ENCODE measurements around the gene GNAI3. TPM values are rescaled to one million over a fixed set of nuclear protein-coding genes. Genes with fewer than 3 reads are reported as not detected.

Gene GNAI3
- polyA plus RNA-seq, 2 of the 4 experiments (the other 2 are of a cell fraction) = 5.3 to 8.7 TPM

DNA sequence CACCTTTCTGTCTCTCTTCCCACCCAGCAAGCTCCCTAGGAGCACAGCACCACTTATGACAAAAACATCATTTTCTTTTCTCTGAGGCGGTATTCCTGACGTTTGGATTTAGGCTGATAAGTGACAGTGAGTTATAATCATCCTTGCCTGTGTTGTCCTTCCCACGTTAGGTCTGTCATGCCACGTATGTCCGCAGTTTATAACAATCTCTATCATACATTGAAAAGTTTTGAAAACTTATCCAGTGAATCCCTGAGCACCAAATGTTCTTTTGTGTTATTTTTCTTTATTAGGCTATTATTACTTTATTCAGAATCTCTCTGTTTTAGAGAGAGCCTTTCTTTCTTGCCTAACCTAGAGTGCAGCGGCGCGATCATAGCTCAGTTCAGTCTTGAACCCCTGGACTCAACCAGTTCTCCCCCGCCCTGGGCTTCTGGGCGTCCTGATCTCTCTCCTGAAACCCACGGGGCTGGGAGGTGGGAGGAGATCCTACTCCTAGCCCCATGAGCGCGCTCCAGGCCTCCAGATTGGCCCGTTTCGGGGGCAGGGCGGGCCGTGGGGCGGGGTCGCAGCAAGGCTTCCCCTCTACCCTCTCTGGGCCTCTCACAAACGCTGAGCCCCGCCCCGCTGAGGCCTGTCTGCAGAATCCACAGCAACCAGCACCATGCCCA, 119.2 kb downstream of the GNAI3 start, which contains the start of gene GSTM2:
GSTM2 (plus strand) TSS at position 606 of the 671 bp plus-strand sequence; CDS start at position 665, 59 bp downstream.
- H3K27ac ChIP-seq = no peak within 1 kb of the TSS

More for the DNA sequence above, 119.2 kb downstream of the GNAI3 start, which contains the start of gene GSTM2:
- ChIA-PET CTCF (interaction anchor here (1.5 to 1.6 kb wide), 3 partner anchors 10 to 317 kb away, joined by 3 to 4 read pairs (median 4); partner anchors contain the start of gene AHCYL1), POLR2A (no interaction called here)
- ATAC-seq = peak; percentile 90 to 100
- Histone ChIP-seq H3K4me3 (no peak within 1 kb of the TSS; the same call in 2 of the 3 replicates), H3K4me2 (peak within 1 kb of the TSS; percentile 39), H3K4me1 (peaks cover 4% of the 10 kb centered on the region; the same call in 1 of the 3 replicates), H3K9me3 (no peaks in the 10 kb centered on the region)
- WGBS (ENCODE audit: missing lambda C conversion rate) = 47% methylated on average over 8 of the region's 22 CpGs
- peak in 1 of 2 experiments; percentile 39 for DNase-seq (ENCODE audit: low read depth in 1 of 2, low spot score in 1 of 2)
- no peak for FAIRE-seq
- TF ChIP-seq NR3C1 (IDR thresholded peaks at IDR 0.05) (no peak), FOXS1 (CRISPR knock-in tag; IDR thresholded peaks at IDR 0.05) (no peak), GATA3 (IDR thresholded peaks at IDR 0.05; ENCODE audit: borderline replicate concordance) (no peak), KDM1A (IDR thresholded peaks at IDR 0.05; ENCODE audit: low read depth) (no peak), ZFP36 (IDR thresholded peaks at IDR 0.05; ENCODE audit: borderline replicate concordance, partially characterized antibody) (no peak), POLR2A (IDR thresholded peaks at IDR 0.05; ENCODE audit: low read length) (no peak), JUN (IDR thresholded peaks at IDR 0.05) (no peak), ZC3H11A (IDR thresholded peaks at IDR 0.05) (no peak), ESRRA (IDR thresholded peaks at IDR 0.05; ENCODE audit: borderline replicate concordance, low read length) (no peak), RARB (CRISPR knock-in tag; IDR thresholded peaks at IDR 0.05) (no peak), FOSL2 (IDR thresholded peaks at IDR 0.05) (no peak), FOSL2 (CRISPR knock-in tag; IDR thresholded peaks at IDR 0.05) (no peak), KDM5A (IDR thresholded peaks at IDR 0.05) (no peak), HOXB5 (CRISPR knock-in tag; IDR thresholded peaks at IDR 0.05) (no peak), CHD4 (IDR thresholded peaks at IDR 0.05; ENCODE audit: borderline replicate concordance) (no peak), POLR2AphosphoS2 (conservative IDR thresholded peaks at IDR 0.05; ENCODE audit: low read length) (no peak), CHD2 (IDR thresholded peaks at IDR 0.05; ENCODE audit: low read length, partially characterized antibody) (no peak), TP53 (CRISPR knock-in tag; IDR thresholded peaks at IDR 0.05) (no peak)
- TF ChIP-seq, protein P1, sequence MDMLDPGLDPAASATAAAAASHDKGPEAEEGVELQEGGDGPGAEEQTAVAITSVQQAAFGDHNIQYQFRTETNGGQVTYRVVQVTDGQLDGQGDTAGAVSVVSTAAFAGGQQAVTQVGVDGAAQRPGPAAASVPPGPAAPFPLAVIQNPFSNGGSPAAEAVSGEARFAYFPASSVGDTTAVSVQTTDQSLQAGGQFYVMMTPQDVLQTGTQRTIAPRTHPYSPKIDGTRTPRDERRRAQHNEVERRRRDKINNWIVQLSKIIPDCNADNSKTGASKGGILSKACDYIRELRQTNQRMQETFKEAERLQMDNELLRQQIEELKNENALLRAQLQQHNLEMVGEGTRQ (IDR thresholded peaks at IDR 0.05) = no peak
- TF ChIP-seq, protein P2, sequence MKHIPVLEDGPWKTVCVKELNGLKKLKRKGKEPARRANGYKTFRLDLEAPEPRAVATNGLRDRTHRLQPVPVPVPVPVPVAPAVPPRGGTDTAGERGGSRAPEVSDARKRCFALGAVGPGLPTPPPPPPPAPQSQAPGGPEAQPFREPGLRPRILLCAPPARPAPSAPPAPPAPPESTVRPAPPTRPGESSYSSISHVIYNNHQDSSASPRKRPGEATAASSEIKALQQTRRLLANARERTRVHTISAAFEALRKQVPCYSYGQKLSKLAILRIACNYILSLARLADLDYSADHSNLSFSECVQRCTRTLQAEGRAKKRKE (CRISPR knock-in tag; IDR thresholded peaks at IDR 0.05; ENCODE audit: low read depth) = no peak
- TF ChIP-seq, protein P3, sequence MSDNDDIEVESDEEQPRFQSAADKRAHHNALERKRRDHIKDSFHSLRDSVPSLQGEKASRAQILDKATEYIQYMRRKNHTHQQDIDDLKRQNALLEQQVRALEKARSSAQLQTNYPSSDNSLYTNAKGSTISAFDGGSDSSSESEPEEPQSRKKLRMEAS (IDR thresholded peaks at IDR 0.05) = no peak

Small RNA genes lying within 50 kb of the gene (small RNA-seq; reads per million reads assigned to genes)
- gene RNU6V = 0.74 to 49.0 (median 19.7) reads per million in 6 experiments

Other genes with a start within 250 kb of the GNAI3 start
- gene MYBPHL, start 241.6 kb upstream of the GNAI3 start, polyA plus RNA-seq (2011; rRNA removed) = not detected in 2 replicates
- gene MYBPHL, start 241.6 kb upstream of the GNAI3 start, polyA plus RNA-seq (2017; fragmentation: RNase III; extraction: RNeasy Plus Mini Kit Qiagen cat#74134 plus additional on column Dnase treatment) = not detected in 3 replicates
- 13.8 and 14.7 TPM in 2 replicates for gene SORT1, start 150.7 kb upstream of the GNAI3 start, polyA plus RNA-seq (2011; rRNA removed)
- gene SORT1, start 150.7 kb upstream of the GNAI3 start, polyA plus RNA-seq (2017; fragmentation: RNase III; extraction: RNeasy Plus Mini Kit Qiagen cat#74134 plus additional on column Dnase treatment) = 5.0 to 6.7 TPM (median 6.0 TPM) in 3 replicates
- 140 and 147 TPM in 2 replicates for gene PSMA5, start 122.2 kb upstream of the GNAI3 start, polyA plus RNA-seq (2011; rRNA removed)
- 92.7 to 99.6 TPM (median 93.7 TPM) in 3 replicates for gene PSMA5, start 122.2 kb upstream of the GNAI3 start, polyA plus RNA-seq (2017; fragmentation: RNase III; extraction: RNeasy Plus Mini Kit Qiagen cat#74134 plus additional on column Dnase treatment)
- 0.04 and 0.08 TPM in 2 replicates for gene SYPL2, start 82.1 kb upstream of the GNAI3 start, polyA plus RNA-seq (2011; rRNA removed)
- 0.03 to 0.05 TPM (median 0.05 TPM) in 3 replicates for gene SYPL2, start 82.1 kb upstream of the GNAI3 start, polyA plus RNA-seq (2017; fragmentation: RNase III; extraction: RNeasy Plus Mini Kit Qiagen cat#74134 plus additional on column Dnase treatment)
- gene ATXN7L2, start 64.7 kb upstream of the GNAI3 start, polyA plus RNA-seq (2011; rRNA removed) = 0.97 and 1.2 TPM in 2 replicates
- 2.0 to 2.2 TPM (median 2.1 TPM) in 3 replicates for gene ATXN7L2, start 64.7 kb upstream of the GNAI3 start, polyA plus RNA-seq (2017; fragmentation: RNase III; extraction: RNeasy Plus Mini Kit Qiagen cat#74134 plus additional on column Dnase treatment)
- 4.0 and 4.9 TPM in 2 replicates for gene CYB561D1, start 54.5 kb upstream of the GNAI3 start, polyA plus RNA-seq (2011; rRNA removed)
- gene CYB561D1, start 54.5 kb upstream of the GNAI3 start, polyA plus RNA-seq (2017; fragmentation: RNase III; extraction: RNeasy Plus Mini Kit Qiagen cat#74134 plus additional on column Dnase treatment) = 4.4 to 5.2 TPM (median 4.9 TPM) in 3 replicates
- gene AMIGO1, start 38.9 kb upstream of the GNAI3 start, polyA plus RNA-seq (2011; rRNA removed) = 0.43 and 0.85 TPM in 2 replicates
- gene AMIGO1, start 38.9 kb upstream of the GNAI3 start, polyA plus RNA-seq (2017; fragmentation: RNase III; extraction: RNeasy Plus Mini Kit Qiagen cat#74134 plus additional on column Dnase treatment) = 1.1 to 1.3 TPM (median 1.2 TPM) in 3 replicates
- gene GPR61, start 8.7 kb upstream of the GNAI3 start, polyA plus RNA-seq (2011; rRNA removed) = 0.14 TPM in 1 of 2 replicates, not detected in the other
- not detected in 3 replicates for gene GPR61, start 8.7 kb upstream of the GNAI3 start, polyA plus RNA-seq (2017; fragmentation: RNase III; extraction: RNeasy Plus Mini Kit Qiagen cat#74134 plus additional on column Dnase treatment)
- 0.16 and 0.20 TPM in 2 replicates for gene GNAT2, start 71.0 kb downstream of the GNAI3 start, polyA plus RNA-seq (2011; rRNA removed)
- gene GNAT2, start 71.0 kb downstream of the GNAI3 start, polyA plus RNA-seq (2017; fragmentation: RNase III; extraction: RNeasy Plus Mini Kit Qiagen cat#74134 plus additional on column Dnase treatment) = 0.25 TPM in 1 of 3 replicates, not detected in the others
- gene AMPD2, start 71.2 kb downstream of the GNAI3 start, polyA plus RNA-seq (2011; rRNA removed) = 19.3 and 31.5 TPM in 2 replicates
- gene AMPD2, start 71.2 kb downstream of the GNAI3 start, polyA plus RNA-seq (2017; fragmentation: RNase III; extraction: RNeasy Plus Mini Kit Qiagen cat#74134 plus additional on column Dnase treatment) = 39.4 to 51.7 TPM (median 47.2 TPM) in 3 replicates
- gene GSTM4, start 107.5 kb downstream of the GNAI3 start, polyA plus RNA-seq (2011; rRNA removed) = 17.2 and 21.7 TPM in 2 replicates
- 13.0 to 14.3 TPM (median 13.6 TPM) in 3 replicates for gene GSTM4, start 107.5 kb downstream of the GNAI3 start, polyA plus RNA-seq (2017; fragmentation: RNase III; extraction: RNeasy Plus Mini Kit Qiagen cat#74134 plus additional on column Dnase treatment)
- 4.8 and 6.0 TPM in 2 replicates for gene GSTM2, start 119.4 kb downstream of the GNAI3 start, polyA plus RNA-seq (2011; rRNA removed)
- 5.3 to 7.2 TPM (median 6.5 TPM) in 3 replicates for gene GSTM2, start 119.4 kb downstream of the GNAI3 start, polyA plus RNA-seq (2017; fragmentation: RNase III; extraction: RNeasy Plus Mini Kit Qiagen cat#74134 plus additional on column Dnase treatment)
- gene GSTM1, start 139.2 kb downstream of the GNAI3 start, polyA plus RNA-seq (2011; rRNA removed) = 0.22 TPM in 1 of 2 replicates, not detected in the other
- not detected in 3 replicates for gene GSTM1, start 139.2 kb downstream of the GNAI3 start, polyA plus RNA-seq (2017; fragmentation: RNase III; extraction: RNeasy Plus Mini Kit Qiagen cat#74134 plus additional on column Dnase treatment)
- gene GSTM5, start 163.6 kb downstream of the GNAI3 start, polyA plus RNA-seq (2011; rRNA removed) = not detected in 2 replicates
- not detected in 3 replicates for gene GSTM5, start 163.6 kb downstream of the GNAI3 start, polyA plus RNA-seq (2017; fragmentation: RNase III; extraction: RNeasy Plus Mini Kit Qiagen cat#74134 plus additional on column Dnase treatment)
- 55.7 and 67.6 TPM in 2 replicates for gene GSTM3, start 192.4 kb downstream of the GNAI3 start, polyA plus RNA-seq (2011; rRNA removed)
- gene GSTM3, start 192.4 kb downstream of the GNAI3 start, polyA plus RNA-seq (2017; fragmentation: RNase III; extraction: RNeasy Plus Mini Kit Qiagen cat#74134 plus additional on column Dnase treatment) = 39.8 to 44.1 TPM (median 43.0 TPM) in 3 replicates
- gene EPS8L3, start 215.3 kb downstream of the GNAI3 start, polyA plus RNA-seq (2011; rRNA removed) = 5.1 and 7.4 TPM in 2 replicates
- 1.4 to 3.3 TPM (median 2.4 TPM) in 3 replicates for gene EPS8L3, start 215.3 kb downstream of the GNAI3 start, polyA plus RNA-seq (2017; fragmentation: RNase III; extraction: RNeasy Plus Mini Kit Qiagen cat#74134 plus additional on column Dnase treatment)

All from A549 (cell line).